PFSK-1 (cell line): ENCODE results near the gene DGCR8.

Source experiments
- FOXP2 ChIP-seq: optimal IDR thresholded peaks from 2 replicates; pipeline ENCODE3; 2011; ENCODE audit warnings: borderline replicate concordance, control low read depth, inconsistent platforms; ENCODE audit not compliant: insufficient read depth; ENCODE audit errors: extremely low read length, extremely low read depth
- POLR2AphosphoS5 ChIP-seq: IDR thresholded peaks from 2 replicates; pipeline ENCODE4 v1.6.1; 2012; ENCODE audit warnings: low read depth, mild to moderate bottlenecking, control low read depth, low read length, moderate library complexity
- REST ChIP-seq, 2 experiments: IDR thresholded peaks; 2 replicates each; pipeline versions ENCODE4 v1.6.1 to v1.8.0; 2011 to 2012; ENCODE audit warnings: low read depth in 2 of 2, low read length in 2 of 2, control low read depth in 1 of 2, inconsistent platforms in 1 of 2, mild to moderate bottlenecking in 1 of 2, moderate library complexity in 1 of 2; ENCODE audit not compliant: insufficient read depth in 1 of 2
- SIN3A ChIP-seq: IDR thresholded peaks from 2 replicates; pipeline ENCODE4 v1.6.1; 2012; ENCODE audit warnings: mild to moderate bottlenecking, low read length, moderate library complexity, borderline replicate concordance; ENCODE audit not compliant: insufficient read depth
- TAF1 ChIP-seq: IDR thresholded peaks from 2 replicates; pipeline ENCODE4 v1.6.1; 2012; ENCODE audit warnings: low read length, control low read depth, borderline replicate concordance; ENCODE audit not compliant: insufficient read depth

DGCR8 gene

DNA sequence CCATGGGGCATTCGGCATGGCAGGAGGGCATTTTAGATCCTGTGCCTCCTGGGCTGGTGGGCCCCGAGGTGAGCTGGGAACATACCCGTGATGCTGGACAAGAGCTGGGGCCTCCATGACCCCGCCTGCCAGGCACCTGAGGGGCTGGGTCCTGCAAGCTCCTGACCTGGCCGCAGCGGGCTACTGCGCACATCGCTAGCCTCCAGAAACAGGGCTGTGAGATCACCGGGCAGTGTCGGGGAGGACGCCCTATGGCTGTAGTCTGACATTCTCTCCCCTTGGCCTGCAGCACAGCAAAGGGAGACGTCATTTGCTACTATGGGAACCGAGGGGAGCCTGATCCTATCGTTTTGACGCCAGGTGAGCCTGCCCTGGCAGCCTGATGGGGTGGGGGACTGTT lies 24.4 kb upstream of the DGCR8 start:
- TF ChIP-seq SIN3A = no peak
- no peak for TF ChIP-seq REST (IDR thresholded peaks at IDR 0.05; ENCODE audit: insufficient read depth in 1 of 2, low read depth in 2 of 2, low read length in 2 of 2)
- TF ChIP-seq FOXP2 = no peak
- no peak for TF ChIP-seq POLR2AphosphoS5
- TF ChIP-seq TAF1 = no peak

DNA sequence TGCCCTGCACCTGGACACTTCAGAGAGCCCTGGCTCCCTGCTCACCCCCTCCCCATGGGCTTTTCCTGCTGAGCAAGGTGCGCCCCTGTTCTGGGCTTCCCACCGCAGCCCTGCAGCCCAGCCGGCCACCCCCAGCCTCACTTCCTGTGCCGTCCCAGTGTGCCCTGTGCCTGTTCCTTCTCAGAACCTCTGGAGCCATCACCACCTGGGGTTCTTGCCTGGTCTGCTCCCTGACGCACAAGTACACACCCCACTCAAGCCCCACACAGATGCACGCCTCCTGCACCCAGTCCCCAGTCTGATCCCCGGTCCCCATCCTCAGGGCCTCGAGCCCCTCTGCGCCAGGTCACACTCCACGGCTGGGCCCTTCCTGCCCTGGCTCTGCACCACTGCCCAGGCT lies 23.9 kb upstream of the DGCR8 start:
- TF ChIP-seq POLR2AphosphoS5 = no peak
- TF ChIP-seq FOXP2 = no peak
- no peak for TF ChIP-seq SIN3A
- TF ChIP-seq TAF1 = no peak
- TF ChIP-seq REST (IDR thresholded peaks at IDR 0.05; ENCODE audit: insufficient read depth in 1 of 2, low read depth in 2 of 2, low read length in 2 of 2) = no peak

GRCh38 chr22:20056696-20057386 lies 23.2 kb upstream of the DGCR8 start:
- TF ChIP-seq SIN3A (no peak), POLR2AphosphoS5 (no peak), REST (IDR thresholded peaks at IDR 0.05; ENCODE audit: insufficient read depth in 1 of 2, low read depth in 2 of 2, low read length in 2 of 2) (no peak), TAF1 (no peak), FOXP2 (no peak)

DNA sequence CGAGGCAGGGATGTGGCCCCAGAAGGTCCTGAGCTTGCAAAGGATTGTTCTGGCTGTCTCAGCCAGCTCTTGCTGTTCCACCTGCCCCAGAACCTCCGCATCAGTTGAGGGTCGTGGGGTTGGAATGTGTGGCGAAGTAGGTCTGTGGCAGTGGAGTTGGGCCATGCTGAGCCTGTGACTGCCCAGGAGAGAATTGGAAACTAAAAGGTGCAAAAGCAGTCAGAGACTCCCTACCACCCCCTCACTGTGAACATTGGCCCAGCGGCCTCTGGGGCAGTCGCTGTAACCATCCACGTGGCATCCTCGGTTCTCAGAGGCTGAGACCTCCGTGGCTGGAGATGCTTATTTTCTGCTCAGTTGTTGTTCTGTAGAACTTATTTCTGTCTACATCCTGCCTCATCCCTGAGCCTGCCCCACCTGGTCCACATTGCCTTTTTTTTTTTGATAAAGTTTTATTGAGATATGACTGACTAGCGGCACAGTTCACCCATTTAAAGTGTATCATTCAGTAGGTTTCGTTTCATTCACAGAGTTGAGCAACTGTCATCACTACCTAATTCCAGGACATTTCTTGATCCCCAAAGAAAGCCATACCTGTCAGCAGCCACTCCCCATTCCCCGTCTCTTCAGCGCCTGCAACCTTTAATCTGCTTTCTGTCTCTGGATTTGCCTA lies 22.3 kb upstream of the DGCR8 start:
- no peak for TF ChIP-seq FOXP2
- no peak for TF ChIP-seq REST (IDR thresholded peaks at IDR 0.05; ENCODE audit: insufficient read depth in 1 of 2, low read depth in 2 of 2, low read length in 2 of 2)
- no peak for TF ChIP-seq SIN3A
- TF ChIP-seq TAF1 = no peak
- TF ChIP-seq POLR2AphosphoS5 = no peak
